Measurements from ENCODE around the gene FAM169A.
"Not testable (repeated sequence)": the region's sequence is repeated elsewhere in the genome, so short reads cannot be mapped to it uniquely, and the experiment has no call there.

The FAM169A gene

GRCh38 chr5:74885170-74885569 is 19.0 kb upstream of the FAM169A start:
- Histone ChIP-seq H3K27me3 (replicated peaks; ENCODE audit: control insufficient read depth, insufficient read depth, low read length) (no peaks in the 10 kb centered on the region), H3K36me3 (ENCODE audit: control insufficient read depth, insufficient read depth, low read length) (no peaks in the 10 kb centered on the region), H3K4me3 (replicated peaks; ENCODE audit: low read depth, low read length) (no peak overlapping the region)
- DNase-seq (ENCODE audit: extremely low read depth, insufficient read length) = no peak
- TF ChIP-seq, protein P1, sequence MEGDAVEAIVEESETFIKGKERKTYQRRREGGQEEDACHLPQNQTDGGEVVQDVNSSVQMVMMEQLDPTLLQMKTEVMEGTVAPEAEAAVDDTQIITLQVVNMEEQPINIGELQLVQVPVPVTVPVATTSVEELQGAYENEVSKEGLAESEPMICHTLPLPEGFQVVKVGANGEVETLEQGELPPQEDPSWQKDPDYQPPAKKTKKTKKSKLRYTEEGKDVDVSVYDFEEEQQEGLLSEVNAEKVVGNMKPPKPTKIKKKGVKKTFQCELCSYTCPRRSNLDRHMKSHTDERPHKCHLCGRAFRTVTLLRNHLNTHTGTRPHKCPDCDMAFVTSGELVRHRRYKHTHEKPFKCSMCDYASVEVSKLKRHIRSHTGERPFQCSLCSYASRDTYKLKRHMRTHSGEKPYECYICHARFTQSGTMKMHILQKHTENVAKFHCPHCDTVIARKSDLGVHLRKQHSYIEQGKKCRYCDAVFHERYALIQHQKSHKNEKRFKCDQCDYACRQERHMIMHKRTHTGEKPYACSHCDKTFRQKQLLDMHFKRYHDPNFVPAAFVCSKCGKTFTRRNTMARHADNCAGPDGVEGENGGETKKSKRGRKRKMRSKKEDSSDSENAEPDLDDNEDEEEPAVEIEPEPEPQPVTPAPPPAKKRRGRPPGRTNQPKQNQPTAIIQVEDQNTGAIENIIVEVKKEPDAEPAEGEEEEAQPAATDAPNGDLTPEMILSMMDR (IDR thresholded peaks at IDR 0.05; ENCODE audit: insufficient read depth, low read length, poor library complexity, severe bottlenecking) = no peak

- H3K27me3 ChIP-seq (replicated peaks; ENCODE audit: control insufficient read depth, insufficient read depth, low read length); H3K4me3 ChIP-seq (replicated peaks; ENCODE audit: low read depth, low read length); H3K36me3 ChIP-seq (ENCODE audit: control insufficient read depth, insufficient read depth, low read length); DNase-seq (ENCODE audit: extremely low read depth, insufficient read length): not testable (repeated sequence)
These were observed 16.4 kb upstream of the FAM169A start for GRCh38 chr5:74882379-74883134.

DNA sequence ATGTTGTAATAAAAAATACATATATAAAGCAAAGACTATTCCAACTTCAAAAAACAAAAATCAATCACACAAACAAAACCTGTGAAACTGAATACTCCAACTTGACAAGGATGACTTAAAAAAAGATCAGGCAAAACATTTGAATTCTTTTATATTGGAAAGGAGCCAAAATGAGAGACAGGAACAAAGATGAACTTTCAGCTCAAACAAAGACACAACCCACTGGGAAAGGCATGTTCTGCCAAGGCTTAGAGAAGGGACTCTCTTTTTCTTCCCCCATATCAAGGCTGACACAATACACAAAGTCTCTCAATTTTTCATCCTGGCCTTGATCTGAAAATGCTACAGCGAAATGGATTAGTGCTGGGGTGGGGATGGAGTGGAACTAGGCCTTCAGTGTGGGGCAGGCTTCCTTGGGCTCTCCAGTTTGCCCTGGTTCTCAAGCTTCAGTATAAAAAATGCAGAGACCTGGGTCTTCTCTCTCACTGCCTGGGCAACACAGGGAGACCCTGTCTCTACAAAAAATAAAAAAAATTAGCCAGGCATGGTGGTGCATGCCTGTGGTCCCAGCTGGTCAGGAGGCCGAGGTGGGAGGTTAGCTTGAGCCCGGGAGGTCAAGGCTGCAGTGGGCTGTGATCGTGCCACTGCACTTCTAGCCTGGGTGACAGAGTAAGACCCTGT is 11.6 kb upstream of the FAM169A start:
- no peaks in the 10 kb centered on the region; the same call in 1 of the 2 replicates for H3K27me3 ChIP-seq (replicated peaks; ENCODE audit: control insufficient read depth, insufficient read depth, low read length)
- H3K36me3 ChIP-seq (ENCODE audit: control insufficient read depth, insufficient read depth, low read length) = no peaks in the 10 kb centered on the region
- DNase-seq (ENCODE audit: extremely low read depth, insufficient read length) = no peak
- TF ChIP-seq, protein P1 (IDR thresholded peaks at IDR 0.05; ENCODE audit: insufficient read depth, low read length, poor library complexity, severe bottlenecking) = no peak
- no peak overlapping the region for H3K4me3 ChIP-seq (replicated peaks; ENCODE audit: low read depth, low read length)

DNA sequence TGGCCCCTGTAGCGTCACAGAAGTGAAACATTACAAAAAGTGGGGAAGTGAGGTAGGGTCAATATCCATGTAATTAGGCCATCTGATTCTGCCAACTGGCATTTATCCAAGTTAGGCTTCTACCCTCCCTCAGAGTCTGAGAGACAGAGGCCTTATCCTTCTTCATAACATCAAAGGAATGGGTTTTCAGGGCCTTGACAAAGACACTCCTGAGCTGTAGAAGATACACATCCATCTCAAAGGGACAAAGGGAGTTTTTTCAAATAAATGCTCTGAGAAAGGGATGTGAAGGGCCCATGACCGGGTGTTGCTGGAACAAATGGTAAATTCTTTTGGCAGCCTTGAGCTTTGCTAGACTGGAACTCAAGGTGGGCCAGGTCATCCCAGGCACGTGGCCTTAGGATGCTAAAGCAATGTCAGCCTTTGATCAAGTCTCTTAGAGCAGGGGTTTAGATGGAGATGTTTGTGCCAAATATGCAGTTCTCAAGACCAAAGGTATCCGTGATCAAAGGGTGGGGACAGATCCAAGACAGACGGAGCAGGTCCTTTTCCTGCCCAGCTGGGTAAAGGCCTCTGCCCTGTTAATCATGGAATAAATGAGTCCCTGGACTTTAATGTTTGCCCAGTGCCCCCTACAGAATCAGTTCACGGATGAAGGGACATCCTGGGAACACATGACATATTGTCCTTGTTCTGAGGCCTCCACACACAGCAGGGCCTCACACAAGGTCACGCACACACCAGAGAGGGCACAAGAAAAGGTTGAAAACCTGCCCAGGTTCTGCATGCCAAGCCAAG is 10.0 kb upstream of the FAM169A start:
- DNase-seq (ENCODE audit: extremely low read depth, insufficient read length) = no peak
- TF ChIP-seq, protein P1 (IDR thresholded peaks at IDR 0.05; ENCODE audit: insufficient read depth, low read length, poor library complexity, severe bottlenecking) = no peak
- no peaks in the 10 kb centered on the region for H3K36me3 ChIP-seq (ENCODE audit: control insufficient read depth, insufficient read depth, low read length)
- H3K27me3 ChIP-seq (replicated peaks; ENCODE audit: control insufficient read depth, insufficient read depth, low read length) = no peaks in the 10 kb centered on the region; the same call in 1 of the 2 replicates
- H3K4me3 ChIP-seq (replicated peaks; ENCODE audit: low read depth, low read length) = no peak overlapping the region

DNA sequence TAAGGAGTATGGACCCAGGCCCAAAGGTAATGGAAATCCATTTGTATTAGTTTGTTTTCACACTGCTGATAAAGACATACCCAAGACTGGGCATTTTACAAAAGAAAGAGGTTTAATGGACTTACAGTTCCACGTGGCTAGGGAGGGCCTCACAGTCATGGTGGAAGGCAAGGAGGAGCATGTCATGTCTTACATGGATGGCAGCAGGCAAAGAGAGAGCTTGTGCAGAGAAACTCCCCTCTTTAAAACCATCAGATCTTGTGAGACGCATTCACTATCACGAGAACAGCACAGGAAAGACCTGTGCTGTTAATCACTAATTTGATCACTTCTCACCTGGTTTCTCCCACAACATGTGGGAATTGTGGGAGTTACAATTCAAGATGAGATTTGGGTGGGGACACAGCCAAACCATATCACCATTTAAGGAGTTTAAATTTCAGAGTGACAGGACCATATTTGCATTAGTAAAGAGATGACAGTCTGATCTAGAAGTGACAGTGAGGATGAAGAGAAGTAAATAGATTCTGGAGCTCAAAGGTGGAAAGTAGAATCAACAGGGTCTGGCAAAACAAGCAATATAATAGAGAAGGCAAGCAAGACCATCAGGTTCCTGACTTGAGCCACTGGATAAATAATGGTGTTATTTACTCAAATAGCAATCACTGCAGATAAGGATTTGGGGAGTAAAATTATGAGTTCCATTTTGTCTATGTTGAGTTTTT is 7.5 kb upstream of the FAM169A start:
- no peaks in the 10 kb centered on the region for H3K36me3 ChIP-seq (ENCODE audit: control insufficient read depth, insufficient read depth, low read length)
- no peak for DNase-seq (ENCODE audit: extremely low read depth, insufficient read length)
- H3K27me3 ChIP-seq (replicated peaks; ENCODE audit: control insufficient read depth, insufficient read depth, low read length) = no peaks in the 10 kb centered on the region
- H3K4me3 ChIP-seq (replicated peaks; ENCODE audit: low read depth, low read length) = no peak overlapping the region
- TF ChIP-seq, protein P1 (IDR thresholded peaks at IDR 0.05; ENCODE audit: insufficient read depth, low read length, poor library complexity, severe bottlenecking) = no peak

Data from GM06990 (cell line).